OCI-LY3 (cell line): ENCODE results near the gene UBQLN3.

ENCODE experiments used
- CTCF ChIP-seq: fragments of 200-600, 300-600 bp; sonication (generic); IDR thresholded peaks from 2 replicates; pipeline ENCODE4 v1.5.1; 2014; ENCODE audit warnings: antibody characterized with exemption, low read length, low read depth
- EZH2phosphoT487 ChIP-seq: fragments of 200-600 bp; shearing (Covaris generic); IDR thresholded peaks from 2 replicates; pipeline ENCODE4 v1.6.1; 2018; ENCODE audit warnings: antibody characterized with exemption, mixed run types, low read depth

DNA sequence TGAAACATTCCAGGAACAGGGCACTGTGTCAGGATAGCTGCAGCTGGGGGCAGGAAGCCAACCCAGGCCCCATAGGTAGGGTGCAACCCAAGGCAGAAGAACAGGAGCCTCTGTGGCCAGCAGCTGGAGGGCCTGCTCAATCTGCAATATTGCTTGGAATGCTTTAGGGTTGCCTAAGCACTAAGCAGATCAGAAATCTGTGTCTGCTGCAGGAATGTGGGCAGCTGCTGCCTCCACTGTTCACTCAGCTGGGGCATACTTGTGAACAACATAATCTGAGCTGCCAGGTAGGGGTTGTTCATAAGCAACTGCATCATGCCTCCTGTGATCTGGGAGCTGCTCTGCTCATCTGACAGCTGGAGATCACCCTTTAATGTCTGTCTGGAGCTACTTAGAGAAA is 5.1 kb upstream of the UBQLN3 start:
- TF ChIP-seq CTCF (no peak), EZH2phosphoT487 (no peak)
